Germinal center (tissue), 1 donor: ENCODE results near the gene MAP2K6.

Source experiments
- DNase-seq: peaks from one replicate; pipeline ENCODE4 v3.0.0; 2012; ENCODE audit warnings: mixed read lengths, low spot score

MAP2K6 gene

DNA sequence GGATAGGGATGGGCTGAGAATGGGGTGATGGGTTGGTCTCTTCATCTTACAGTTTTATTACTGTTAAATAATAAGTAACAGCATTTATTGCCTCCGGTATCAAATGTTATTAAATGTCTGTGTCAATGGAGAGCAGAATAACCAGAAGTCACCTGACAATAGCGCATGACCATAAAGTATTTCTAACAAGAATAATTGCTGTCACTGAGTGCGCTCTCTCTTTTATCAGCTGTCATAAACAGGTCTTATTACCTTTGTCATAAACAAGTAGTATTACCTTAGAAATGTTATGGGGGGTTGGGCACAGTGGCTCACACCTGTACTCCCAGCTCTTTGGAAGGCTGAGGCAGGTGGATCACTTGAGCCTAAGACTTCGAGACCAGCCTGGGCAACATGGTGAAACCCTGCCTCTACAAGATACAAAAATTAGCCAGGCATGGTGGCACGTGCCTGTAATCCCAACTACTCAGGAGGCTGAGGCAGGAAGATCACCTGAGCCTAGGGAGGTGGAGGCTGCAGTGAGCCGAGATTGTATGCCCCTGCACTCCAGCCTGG lies 120.6 kb downstream of the MAP2K6 start:
- no peak for DNase-seq

DNA sequence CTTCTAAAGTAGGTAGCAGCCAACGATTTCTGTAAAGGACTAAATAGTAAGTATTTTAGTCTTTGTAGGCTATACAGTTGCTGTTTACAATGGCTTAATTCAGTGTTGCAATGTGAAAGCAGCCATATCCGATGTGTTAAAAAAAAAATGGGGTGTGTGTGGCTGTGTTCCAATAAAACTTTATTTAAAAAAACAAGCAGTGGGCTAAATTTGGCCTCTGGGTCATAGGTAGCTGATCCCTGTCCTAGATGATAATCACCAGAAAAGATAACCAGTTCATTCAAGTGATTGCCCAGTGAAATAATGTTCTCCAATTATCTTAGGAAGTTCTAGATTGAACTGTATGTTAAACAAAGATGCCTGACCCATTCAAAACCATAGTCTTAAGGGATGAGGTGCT lies 124.3 kb downstream of the MAP2K6 start:
- no peak for DNase-seq

DNA sequence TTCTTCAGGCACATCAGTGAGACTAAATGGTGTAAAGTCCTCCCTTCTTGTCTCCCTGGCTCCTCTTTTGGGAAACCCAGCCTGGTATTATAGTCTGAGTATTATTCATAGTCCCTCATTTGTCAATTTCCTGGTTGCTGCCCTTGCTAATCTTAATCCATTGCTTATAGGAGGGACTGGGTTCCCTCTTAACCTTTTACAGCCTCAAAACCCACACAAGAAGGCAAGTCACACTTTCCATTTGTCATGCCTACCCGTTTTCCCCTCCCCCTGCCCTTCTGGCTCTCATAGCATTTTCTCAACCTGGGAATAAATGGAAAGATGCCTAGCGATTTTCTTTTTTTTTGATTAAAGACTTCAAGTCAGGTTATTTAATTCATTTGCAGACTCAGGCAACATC lies 124.8 kb downstream of the MAP2K6 start:
- DNase-seq: no peak

DNA sequence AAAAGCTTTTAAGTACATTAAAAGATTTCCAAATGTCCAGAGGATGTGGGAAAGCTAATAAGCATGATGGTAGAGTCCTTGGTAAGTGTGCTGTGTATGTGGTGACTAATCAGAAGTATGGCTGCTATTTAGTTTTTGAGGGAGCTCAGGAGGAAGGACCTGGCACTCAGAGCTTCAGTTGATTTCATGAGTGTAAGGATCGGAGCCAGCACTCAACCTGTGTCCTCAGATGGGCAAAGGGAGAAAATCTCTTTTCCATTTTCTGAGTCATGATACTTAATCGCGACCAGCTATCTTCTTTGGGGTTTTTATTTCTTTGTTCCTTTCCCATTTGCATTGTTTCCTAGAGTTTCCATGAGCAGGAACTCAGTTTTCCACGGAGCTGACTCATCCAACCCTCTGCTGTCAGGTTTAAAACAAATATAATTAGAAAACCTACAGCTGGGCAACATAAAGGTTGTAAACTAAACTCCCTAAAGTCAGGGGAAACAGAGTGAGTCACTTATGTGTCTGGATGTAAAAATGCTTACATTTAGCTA lies 125.4 kb downstream of the MAP2K6 start:
- no peak for DNase-seq

DNA sequence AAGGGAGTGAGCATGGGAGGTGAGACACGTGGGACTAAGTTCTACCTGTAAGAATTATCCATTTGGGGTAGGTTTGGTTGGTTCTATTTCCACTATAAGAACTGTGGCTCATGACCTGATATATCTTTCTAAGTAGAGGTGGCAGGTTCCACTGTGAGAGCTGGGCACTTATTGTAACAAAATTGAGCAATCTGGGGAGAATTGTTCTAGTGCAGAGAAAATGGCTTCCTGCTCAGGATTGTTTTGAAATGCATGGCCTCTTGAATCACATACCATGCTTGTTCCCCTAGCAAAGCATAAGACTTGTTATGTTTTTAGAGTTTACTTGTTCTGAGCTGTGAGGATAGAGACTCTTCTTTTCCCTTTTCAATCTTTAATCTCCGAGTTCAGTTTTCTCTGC lies 125.9 kb downstream of the MAP2K6 start:
- no peak for DNase-seq

DNA sequence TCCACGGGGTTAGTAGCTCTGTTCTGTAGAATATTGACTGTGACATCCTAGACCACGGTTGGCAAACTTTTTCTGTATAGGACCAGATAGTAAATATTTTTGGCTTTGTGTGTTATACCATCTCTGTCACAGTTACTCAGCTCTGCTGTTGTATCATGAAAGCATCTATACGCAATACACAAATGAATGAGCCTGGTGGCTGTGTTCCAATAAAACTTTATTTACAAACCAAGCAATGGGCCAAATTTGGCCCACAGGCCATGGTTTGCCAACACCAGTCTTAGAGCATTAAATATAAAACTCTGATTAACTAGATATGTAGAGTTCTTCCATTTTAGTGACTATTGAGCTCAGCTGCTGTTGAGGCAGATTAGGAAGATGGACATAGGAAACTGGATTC lies 132.7 kb downstream of the MAP2K6 start:
- DNase-seq: no peak

DNA sequence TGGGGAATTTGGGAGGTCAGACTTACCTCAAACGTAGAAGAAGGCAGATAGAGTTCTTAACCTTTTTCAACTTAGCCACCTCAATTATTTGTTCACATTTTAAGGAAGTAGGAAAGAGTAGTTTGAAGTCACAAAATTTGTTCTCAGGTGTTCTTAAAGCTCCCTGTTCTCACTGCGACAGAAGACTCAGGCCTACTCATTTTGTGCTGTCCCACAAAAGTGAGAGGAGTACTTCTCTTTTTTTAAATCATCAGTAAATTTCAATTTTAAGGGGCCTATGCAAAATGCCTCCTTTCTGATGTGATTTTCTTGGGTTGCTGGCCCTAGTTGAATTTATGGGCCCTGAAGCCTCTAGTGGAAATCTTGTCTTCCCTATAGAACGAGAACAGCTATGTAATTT lies 133.4 kb downstream of the MAP2K6 start:
- no peak for DNase-seq

DNA sequence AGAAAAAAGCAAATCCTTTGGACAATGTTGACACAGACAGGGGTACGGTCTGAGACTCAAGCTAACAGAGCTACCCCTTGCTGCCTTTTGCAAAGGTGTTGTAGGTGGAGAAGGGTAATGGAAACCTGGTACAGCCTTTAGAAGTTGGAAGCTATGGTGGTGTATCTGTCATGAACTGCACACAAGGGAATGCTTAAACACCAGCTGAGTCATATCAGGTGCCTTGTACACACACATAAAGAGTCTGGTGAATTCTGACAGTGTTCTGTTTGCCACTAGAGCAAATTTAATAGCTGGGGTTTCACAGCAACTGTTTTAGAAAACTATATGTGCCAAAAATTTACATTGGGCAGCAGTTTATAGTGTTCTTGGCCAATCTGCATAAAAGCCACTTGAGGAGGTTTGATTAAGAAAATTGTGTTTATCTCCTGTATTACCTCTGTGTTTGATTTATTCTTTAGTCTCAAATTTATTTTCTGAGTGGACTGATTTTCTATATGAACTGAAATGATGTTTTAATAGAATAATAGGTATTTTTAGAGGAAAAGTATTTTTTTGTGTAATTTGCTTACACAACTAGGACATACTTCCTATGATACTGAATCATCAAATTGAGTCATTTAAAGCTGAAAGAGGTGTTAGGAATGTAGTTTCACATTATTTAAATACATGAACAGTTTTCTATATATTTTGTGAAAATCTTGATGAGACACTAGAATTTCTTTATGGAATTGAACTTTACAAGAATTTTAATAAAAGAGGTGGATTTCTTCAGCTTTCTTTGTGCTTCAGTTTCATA lies 136.9 kb downstream of the MAP2K6 start:
- no peak for DNase-seq

DNA sequence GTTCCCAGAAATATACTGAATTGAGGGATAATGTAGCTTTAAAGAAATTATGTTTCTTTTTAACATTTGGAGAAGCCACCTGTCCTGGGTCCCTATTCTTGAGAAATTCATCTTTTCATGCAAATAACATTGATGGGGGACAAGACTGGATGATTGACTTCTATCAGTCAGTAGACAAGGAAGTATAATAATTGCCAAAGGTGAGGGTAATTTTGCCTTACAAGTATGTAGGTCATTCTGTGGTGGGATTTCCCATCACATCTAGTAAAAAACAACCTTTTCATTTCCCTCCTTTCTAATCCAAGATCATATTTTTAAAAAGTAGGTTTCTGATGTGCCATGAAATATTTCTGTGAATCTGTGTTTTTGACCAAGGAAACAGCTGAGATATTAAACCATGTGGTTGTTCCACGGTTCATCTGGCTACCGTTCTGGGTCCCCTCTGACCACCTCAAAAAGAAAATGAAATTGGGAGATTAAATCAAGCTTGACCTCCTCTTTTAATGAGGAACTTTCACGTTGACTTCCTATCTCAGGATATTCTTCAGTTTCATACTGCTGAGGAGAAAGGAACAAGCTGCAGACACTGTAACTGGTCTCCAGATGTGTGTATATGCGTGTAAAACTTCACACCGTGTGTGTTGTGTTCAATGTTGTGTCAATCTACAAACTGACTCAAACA lies 138.6 kb downstream of the MAP2K6 start:
- DNase-seq: peak; percentile 9

DNA sequence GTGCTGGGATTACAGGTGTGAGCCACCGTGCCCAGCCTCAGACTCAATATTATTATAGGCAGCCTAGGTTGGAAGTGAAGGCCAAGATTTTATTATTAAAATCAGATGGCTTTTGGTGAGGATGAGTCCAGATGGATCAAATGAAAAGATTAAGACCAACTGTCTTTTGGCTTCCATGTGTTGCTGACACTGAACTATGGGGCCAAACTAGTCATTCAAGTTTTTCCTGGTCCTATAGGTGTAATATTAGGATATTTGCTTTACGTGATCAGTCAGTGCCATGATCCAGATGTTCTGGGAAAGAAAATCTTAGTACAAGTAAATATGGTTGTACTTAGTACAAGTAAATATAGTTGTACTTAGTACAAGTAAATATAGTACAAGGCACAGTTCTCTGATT lies 140.6 kb downstream of the MAP2K6 start:
- no peak for DNase-seq

DNA sequence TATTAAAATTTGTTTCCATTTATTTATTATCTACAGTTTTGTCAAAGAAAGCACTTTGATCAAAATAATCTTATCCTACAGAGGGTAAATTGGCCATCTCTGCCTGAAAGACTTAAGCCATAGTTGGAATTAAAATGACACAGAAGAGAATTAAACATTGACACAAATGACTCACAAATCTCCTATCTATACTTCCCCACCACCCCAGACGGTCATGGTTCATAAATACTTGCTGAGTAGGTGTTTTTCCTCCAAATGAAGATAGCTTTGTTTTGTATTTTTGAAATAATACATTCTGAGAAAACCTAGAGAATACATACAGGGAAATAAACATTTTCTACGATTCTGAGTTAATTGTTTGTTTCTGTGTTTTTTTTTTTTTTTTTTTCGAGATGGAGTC lies 142.8 kb downstream of the MAP2K6 start:
- no peak for DNase-seq

DNA sequence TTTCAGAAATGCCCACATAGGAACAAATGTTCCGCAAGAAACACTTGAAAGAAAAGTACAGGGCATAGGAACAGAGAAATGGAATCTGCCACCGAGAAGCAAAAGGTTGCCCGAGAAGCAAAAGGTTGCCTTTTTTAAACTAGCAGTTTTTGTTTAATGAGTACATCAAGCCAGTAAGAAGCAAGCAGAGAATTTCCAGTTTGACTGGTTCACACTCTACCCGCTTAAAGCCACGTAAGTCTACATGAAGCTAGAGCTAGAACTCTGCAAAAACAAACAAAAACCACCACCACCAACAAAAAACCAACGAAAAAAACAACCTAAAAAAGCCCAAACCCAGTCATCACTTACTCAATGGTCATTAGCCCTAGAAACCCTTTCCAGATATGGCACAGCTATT lies 144.3 kb downstream of the MAP2K6 start:
- no peak for DNase-seq

DNA sequence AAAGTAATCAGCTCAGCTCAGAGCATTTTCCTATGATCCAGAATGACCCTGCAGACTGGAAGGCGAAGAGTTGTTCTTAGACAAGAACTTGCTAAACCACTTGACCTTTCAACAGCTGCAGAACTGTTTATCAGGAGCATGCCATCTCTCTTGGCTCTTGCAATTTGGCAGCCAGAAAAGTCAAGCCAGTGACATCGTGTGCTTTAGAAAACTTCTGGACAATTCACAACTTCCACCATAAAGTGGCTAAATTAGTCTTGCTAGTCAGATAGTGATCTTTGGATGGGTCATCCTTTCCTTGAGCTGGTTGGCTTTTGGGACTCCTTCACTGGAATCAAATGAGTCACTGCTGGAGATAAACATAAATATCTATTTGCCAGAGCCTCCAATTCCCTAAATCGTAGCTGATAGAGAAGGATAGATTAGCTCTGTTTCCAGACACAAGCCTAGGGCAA lies 146.5 kb downstream of the MAP2K6 start:
- no peak for DNase-seq

DNA sequence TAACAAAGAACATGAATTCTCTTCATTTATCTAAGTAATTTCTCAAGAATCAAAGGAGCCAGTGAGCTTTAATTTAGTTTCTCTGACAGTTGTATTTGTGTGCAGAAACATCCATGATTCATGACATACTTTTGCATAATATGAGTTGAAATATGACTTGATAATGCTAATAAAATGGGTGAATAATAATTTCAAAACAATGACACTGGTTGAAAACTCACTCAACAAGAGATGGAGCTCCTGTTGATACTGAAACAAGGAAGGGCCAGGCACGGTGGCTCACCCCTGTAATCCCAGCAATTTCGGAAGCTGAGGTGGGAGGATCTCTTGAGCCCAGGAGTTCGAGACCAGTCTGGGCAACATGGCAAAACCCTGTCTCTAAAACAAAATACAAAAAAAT lies 147.0 kb downstream of the MAP2K6 start:
- no peak for DNase-seq

DNA sequence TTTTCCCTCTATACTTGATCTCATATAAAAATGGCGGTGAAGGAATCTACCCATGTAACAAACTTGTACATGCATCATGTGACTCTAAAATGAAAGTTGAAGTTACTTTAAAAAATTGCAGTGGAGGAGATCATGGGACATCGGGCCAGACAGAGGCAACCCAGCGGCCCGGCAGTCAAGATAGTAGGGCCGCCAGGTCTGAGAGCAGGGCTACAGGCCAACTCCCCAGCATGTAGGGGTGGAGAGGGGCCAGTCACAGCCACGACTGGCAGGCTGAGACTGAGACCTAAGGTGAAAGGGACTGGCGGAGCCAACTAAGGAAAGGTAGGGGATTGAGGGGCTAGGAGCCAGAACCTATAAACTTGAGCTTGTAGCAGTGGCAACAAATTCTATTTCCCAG lies 150.9 kb downstream of the MAP2K6 start:
- DNase-seq: no peak

DNA sequence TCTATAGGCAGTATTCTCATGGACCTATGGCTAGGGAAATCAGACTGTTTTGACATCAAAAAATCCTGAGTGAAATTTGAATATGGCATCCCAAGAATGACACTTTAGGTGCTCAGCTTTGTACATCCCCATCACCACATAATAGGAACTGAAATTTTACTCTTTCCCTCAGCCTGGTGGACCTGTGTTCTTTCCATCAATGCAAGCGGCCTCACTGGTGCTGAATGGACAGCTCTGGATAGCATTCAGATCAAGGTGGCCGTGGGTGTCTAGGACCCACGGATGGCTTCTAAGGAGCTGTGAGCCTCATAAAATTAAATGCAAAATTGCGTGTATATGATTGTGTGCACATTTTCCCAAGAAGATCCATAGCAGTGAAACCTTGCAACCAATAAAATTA lies 152.6 kb downstream of the MAP2K6 start:
- DNase-seq: no peak

DNA sequence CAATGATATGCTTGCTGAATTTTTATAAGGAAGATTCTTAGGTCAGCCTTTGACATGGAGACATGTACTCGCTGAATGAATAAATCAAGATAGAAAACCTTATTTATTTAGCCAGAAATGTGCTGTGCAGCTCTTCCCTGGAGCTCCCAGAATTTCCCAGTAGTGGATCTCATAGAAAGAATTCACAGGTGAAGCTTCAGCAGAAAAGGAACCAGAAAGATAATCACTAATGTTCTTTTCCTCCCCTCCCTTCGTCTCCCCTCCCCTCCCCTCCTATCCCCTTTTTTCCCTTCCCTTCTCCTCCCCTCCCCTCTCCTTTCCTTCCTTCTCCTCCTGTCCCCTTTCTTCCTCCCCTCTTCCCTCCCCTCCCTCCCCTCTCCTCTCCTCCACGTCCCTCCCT lies 158.2 kb downstream of the MAP2K6 start:
- no peak for DNase-seq

DNA sequence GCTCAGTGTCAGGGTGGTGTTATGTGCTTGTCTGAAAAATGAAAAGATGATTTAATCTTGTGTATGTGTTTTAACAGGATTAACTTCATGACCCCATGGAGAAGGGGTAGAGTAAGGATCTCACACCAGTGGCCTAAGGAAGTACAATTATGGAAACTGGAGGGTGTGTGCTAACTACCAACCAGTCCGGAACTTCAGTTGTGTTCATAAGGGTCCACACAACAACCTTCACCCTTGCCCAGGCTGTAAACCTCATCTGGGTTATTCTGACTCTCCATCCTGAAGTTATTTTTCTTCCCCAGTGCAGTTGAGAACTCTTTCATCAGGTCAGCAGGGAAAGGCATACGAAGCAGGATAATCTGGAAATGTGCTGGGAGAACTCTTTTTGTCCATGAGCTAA lies 158.9 kb downstream of the MAP2K6 start:
- DNase-seq: no peak

DNA sequence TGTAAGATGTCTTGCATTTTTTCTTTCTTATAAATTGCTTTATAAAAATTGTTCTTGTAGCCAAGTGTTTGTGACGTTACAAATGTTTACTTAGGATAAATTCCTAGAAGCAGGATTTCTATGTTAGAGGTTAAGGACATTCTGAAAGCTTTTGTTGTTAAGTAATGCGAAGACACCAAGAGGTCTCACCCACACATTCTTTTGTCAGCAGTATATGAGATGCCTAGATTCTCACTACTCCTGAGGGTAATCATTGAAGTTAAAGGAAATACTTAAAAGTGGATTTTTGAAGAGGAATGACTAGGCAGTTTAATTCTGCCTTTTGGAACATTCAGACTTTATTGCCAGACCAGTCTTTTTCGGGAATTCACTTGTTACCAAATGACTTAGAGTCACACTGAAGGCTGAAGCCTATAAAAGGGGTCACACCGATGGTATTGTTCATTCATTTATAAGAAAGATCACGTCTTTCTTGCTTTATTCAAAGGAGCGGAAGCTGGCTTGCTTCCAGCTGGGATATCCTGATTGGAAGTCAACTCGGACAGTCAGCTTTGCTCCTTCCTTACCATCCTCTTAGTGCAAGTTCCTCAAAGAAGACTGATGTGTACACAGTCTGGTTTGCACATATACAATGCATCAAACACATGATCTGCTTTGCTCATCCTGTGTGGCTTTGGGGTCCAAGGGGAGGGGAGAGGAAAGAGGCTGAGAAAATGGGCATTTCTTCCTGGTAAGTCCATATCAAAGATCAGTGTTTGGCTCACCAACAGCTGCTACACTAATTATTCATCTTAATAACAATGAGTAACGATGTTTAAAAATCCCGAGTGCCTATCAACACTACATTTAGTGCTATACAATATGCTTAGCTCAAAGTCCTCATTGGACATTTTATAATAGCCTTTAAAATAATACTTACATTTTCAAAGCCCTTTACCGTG lies 160.0 kb downstream of the MAP2K6 start:
- no peak for DNase-seq

DNA sequence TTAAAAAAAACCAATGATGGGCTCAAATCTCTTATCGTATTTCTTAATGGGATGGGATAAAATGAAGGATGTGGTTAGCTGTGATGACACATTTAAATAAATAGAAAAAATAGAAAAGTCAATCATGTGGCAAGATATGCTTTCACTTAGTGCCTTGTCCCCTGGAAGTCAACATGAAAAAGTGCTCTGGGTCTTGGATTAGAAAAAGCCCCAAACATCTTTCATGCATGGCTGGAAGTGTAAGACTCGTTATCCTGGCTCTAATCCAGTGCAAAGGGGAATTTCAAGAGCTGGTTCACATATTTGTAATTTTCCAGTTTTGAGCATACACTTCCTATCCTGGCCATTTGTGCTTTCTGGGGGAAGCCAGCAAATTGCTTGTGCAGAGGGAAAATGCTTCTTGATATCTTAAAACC lies 160.9 kb downstream of the MAP2K6 start:
- DNase-seq: no peak

DNA sequence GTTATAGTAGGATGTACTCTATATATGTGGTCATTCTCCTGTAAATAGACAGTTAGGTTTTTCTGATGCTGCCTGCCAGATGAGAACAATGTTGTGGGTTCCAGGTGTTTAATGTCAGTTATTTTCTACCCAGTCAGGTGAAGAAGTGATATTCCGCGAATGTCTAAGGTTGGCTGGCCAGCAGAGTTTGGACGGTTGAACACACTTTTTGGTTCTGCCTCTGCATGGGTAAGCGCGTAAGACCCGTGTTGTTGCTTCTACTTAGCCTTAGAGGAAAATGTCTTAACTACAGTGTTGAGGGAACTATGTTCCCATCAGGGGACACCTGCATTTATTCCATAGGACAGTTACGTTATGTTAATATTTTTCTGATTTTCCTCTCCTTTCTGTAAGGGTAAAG lies 162.6 kb downstream of the MAP2K6 start:
- DNase-seq: no peak

DNA sequence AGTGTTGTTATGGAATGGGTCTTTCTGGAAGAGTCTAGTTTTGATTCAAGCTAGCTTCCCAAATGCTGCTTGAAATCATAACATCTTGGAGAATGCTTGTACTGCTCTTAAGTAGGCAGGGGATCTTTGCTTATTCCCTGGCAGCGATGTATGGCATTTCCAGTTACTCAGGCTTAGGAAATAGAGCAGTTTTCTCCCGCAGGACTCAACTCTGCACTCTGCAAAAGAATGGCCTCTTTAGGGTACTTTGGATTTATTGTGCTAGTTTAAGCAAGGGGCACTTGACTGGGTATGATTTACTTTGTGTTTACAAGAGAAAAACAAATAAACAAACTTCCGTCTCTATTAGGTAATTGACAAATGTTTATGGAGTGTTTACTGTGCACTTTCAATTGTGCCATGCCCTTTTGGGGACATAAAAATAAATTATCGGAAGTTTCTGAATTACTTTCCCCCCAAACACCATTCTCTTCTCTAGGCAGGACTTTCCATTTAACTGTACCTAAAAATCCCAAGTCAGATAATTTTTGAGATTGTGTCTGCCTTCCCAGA lies 164.0 kb downstream of the MAP2K6 start:
- DNase-seq: no peak
